ENCODE measurements around the gene SPEG. TPM values are rescaled to one million over a fixed set of nuclear protein-coding genes. Genes with fewer than 3 reads are reported as not detected.

The SPEG gene
- total and polyA plus RNA-seq, 2 experiments from 2014 or later, result 12.6 to 32.4 TPM

DNA sequence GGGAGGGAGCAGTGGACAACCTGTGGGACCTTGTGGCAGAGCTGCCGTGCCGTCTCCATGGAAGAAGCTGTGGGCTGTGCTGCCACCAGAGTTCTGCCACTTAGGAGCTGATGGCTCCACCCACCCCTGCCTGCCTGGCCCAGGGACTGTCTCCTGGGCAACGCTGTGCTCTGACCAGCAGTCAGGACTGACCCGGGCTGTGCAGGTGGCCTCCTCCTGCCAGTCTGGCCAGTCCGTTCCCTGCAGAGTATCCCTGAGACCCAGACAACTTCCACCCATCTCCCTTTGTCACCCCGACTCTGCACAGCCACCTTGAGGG lies 92.4 kb downstream of the SPEG start (continued):
- TF ChIP-seq NANOG (IDR thresholded peaks at IDR 0.05; ENCODE audit: borderline replicate concordance) (no peak), ZNF331 (CRISPR knock-in tag; IDR thresholded peaks at IDR 0.05; ENCODE audit: low read depth) (no peak)

DNA sequence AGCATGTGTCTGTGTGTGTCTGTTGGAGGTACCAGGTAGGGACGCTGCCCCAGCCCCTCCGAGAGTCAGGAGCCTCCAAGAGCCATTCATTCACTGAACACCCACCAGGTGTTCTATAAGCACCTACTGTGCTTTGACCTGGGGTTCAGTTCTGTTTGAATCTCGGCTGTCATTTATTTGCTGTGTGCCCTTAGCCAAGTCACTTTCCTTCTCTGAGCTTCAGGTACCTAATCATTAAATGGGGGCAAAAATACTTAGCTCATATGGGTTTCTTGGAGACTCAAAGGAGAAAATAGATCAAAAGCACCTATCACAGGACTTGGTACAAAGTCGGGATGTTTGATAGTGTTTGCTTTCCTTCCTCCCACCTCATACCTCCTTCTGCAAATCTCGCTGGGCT lies 92.8 kb downstream of the SPEG start:
- DNase-seq (ENCODE audit: low spot score) (no peak), ATAC-seq (no peak)
- no peak overlapping the region for H3K4me3 ChIP-seq
- H4K20me1 ChIP-seq (replicated peaks; ENCODE audit: insufficient read depth), result no peaks in the 10 kb centered on the region
- H3K9me3 Mint-ChIP-seq, result no peaks in the 10 kb centered on the region
- H3K27me3 ChIP-seq (ENCODE audit: insufficient read depth), result peaks cover 39% of the 10 kb centered on the region
- TF ChIP-seq CREB1 (CRISPR knock-in tag; IDR thresholded peaks at IDR 0.05; ENCODE audit: low read depth) (no peak), POLR2AphosphoS5 (IDR thresholded peaks at IDR 0.05; ENCODE audit: low read depth) (no peak), STAT1 (IDR thresholded peaks at IDR 0.05; ENCODE audit: unreplicated experiment) (no peak), EZH2 (IDR thresholded peaks at IDR 0.05; ENCODE audit: low read depth, unreplicated experiment) (no peak), ZNF331 (CRISPR knock-in tag; IDR thresholded peaks at IDR 0.05; ENCODE audit: low read depth) (no peak), NANOG (IDR thresholded peaks at IDR 0.05; ENCODE audit: borderline replicate concordance) (no peak), JUNB (IDR thresholded peaks at IDR 0.05; ENCODE audit: unreplicated experiment) (no peak)
- TF ChIP-seq, protein P1, sequence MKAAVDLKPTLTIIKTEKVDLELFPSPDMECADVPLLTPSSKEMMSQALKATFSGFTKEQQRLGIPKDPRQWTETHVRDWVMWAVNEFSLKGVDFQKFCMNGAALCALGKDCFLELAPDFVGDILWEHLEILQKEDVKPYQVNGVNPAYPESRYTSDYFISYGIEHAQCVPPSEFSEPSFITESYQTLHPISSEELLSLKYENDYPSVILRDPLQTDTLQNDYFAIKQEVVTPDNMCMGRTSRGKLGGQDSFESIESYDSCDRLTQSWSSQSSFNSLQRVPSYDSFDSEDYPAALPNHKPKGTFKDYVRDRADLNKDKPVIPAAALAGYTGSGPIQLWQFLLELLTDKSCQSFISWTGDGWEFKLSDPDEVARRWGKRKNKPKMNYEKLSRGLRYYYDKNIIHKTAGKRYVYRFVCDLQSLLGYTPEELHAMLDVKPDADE (IDR thresholded peaks at IDR 0.05), result no peak
- TF ChIP-seq, protein P2, sequence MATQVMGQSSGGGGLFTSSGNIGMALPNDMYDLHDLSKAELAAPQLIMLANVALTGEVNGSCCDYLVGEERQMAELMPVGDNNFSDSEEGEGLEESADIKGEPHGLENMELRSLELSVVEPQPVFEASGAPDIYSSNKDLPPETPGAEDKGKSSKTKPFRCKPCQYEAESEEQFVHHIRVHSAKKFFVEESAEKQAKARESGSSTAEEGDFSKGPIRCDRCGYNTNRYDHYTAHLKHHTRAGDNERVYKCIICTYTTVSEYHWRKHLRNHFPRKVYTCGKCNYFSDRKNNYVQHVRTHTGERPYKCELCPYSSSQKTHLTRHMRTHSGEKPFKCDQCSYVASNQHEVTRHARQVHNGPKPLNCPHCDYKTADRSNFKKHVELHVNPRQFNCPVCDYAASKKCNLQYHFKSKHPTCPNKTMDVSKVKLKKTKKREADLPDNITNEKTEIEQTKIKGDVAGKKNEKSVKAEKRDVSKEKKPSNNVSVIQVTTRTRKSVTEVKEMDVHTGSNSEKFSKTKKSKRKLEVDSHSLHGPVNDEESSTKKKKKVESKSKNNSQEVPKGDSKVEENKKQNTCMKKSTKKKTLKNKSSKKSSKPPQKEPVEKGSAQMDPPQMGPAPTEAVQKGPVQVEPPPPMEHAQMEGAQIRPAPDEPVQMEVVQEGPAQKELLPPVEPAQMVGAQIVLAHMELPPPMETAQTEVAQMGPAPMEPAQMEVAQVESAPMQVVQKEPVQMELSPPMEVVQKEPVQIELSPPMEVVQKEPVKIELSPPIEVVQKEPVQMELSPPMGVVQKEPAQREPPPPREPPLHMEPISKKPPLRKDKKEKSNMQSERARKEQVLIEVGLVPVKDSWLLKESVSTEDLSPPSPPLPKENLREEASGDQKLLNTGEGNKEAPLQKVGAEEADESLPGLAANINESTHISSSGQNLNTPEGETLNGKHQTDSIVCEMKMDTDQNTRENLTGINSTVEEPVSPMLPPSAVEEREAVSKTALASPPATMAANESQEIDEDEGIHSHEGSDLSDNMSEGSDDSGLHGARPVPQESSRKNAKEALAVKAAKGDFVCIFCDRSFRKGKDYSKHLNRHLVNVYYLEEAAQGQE (IDR thresholded peaks at IDR 0.05; ENCODE audit: unreplicated experiment), result no peak
- no peak overlapping the region for H3K27ac ChIP-seq (ENCODE audit: low read depth)
- no peaks in the 10 kb centered on the region for H3K9me2 ChIP-seq (ENCODE audit: insufficient read depth)
- H3K36me3 Mint-ChIP-seq (ENCODE audit: low read depth), result no peaks in the 10 kb centered on the region; the same call in 2 of the 3 replicates
- peaks cover 46% of the 10 kb centered on the region for H3K4me1 Mint-ChIP-seq
- no peak overlapping the region for H3K4me3 Mint-ChIP-seq
- no peak overlapping the region for H2AFZ ChIP-seq
- no peak overlapping the region for H3K27ac Mint-ChIP-seq
- no peaks in the 10 kb centered on the region; the same call in 1 of the 2 replicates for H3K36me3 ChIP-seq (ENCODE audit: insufficient read depth)
- H3F3A ChIP-seq (replicated peaks; ENCODE audit: low read depth), result peaks cover 16% of the 10 kb centered on the region
- no peak overlapping the region for H3K4me2 ChIP-seq
- H3K27me3 Mint-ChIP-seq (ENCODE audit: insufficient read depth, low read depth, poor library complexity), result peaks cover 43% of the 10 kb centered on the region
- peaks cover 20% of the 10 kb centered on the region for H3K4me1 ChIP-seq (ENCODE audit: insufficient read depth)
- H3K79me2 ChIP-seq (replicated peaks; ENCODE audit: insufficient read depth), result no peaks in the 10 kb centered on the region

All from GM23338 (cell line).